GM12865 (cell line): ENCODE data around the gene ARL13B.
A peak's percentile ranks its signal among the peaks of the same experiment; 100 is the strongest.
"Not testable (repeated sequence)": the region's sequence is repeated elsewhere in the genome, so short reads cannot be mapped to it uniquely, and the experiment has no call there.

Experiments
- DNase-seq: peaks from one replicate; pipeline ENCODE4 v3.0.0; 2010; ENCODE audit warnings: low read depth
- H3K4me3 ChIP-seq: 2 replicates; pipeline ENCODE4 v1.5.1; 2011; ENCODE audit warnings: mild to moderate bottlenecking, low read depth, low read length, control low read depth
- TF ChIP-seq, protein P1 (sequence below): IDR thresholded peaks from 2 replicates; pipeline ENCODE4 v1.5.1; 2011; ENCODE audit warnings: low read length, control low read depth, low read depth, inconsistent platforms; ENCODE audit not compliant: insufficient read depth; ENCODE audit errors: missing control alignments

The ARL13B gene

DNA sequence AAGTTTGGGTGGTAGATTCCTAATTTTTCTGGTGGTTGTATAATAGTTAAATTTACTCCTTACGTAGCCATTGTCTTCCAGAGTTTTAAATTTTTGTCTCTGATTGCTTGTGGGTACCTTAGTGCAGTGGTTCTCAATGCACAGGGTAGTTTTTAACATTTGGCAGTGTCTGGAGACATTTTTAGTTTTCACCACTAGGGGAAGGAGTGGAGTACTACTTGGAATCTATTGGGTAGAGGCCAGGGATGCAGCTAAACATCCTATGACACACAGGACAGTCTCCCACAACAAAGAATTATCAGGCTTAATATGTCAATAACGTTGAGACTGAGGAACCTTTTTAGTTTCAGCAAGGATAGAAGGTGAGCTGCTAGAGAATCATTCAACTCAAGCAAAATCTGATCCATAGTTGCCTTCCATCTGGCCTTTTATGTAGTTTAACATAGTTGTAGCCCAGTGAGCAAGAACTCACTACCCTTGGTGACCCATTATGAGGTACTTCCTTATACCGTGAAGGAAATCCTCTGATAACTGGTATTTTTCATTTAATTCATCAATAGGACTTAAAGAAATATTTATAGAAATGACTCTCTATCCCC, 57.1 kb downstream of the ARL13B start:
- peak; percentile 26 for DNase-seq
- no peak overlapping the region for H3K4me3 ChIP-seq
- TF ChIP-seq, protein P1, sequence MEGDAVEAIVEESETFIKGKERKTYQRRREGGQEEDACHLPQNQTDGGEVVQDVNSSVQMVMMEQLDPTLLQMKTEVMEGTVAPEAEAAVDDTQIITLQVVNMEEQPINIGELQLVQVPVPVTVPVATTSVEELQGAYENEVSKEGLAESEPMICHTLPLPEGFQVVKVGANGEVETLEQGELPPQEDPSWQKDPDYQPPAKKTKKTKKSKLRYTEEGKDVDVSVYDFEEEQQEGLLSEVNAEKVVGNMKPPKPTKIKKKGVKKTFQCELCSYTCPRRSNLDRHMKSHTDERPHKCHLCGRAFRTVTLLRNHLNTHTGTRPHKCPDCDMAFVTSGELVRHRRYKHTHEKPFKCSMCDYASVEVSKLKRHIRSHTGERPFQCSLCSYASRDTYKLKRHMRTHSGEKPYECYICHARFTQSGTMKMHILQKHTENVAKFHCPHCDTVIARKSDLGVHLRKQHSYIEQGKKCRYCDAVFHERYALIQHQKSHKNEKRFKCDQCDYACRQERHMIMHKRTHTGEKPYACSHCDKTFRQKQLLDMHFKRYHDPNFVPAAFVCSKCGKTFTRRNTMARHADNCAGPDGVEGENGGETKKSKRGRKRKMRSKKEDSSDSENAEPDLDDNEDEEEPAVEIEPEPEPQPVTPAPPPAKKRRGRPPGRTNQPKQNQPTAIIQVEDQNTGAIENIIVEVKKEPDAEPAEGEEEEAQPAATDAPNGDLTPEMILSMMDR = peak; percentile 55

DNA sequence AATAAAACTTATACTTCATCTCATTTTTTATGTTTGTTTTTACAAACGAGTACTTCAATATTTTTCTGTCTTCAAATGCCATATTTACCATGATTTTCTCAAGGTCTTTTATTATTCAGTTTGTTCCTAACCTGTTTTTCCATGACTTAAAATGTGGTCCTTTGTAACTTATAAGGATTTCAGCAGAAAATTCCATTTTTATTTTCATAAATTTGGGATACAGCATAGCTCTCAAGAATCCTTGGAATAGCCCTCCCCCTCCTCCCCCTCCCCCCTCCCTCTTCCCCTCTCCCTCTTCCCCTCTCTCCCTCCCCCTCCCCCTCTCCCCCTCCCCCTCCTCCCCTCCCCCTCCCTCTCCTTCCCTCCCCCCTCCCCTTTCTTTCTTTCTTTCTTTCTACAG, 63.3 kb downstream of the ARL13B start:
- DNase-seq = no peak
- H3K4me3 ChIP-seq = no peak overlapping the region
- TF ChIP-seq, protein P1 = no peak

DNA sequence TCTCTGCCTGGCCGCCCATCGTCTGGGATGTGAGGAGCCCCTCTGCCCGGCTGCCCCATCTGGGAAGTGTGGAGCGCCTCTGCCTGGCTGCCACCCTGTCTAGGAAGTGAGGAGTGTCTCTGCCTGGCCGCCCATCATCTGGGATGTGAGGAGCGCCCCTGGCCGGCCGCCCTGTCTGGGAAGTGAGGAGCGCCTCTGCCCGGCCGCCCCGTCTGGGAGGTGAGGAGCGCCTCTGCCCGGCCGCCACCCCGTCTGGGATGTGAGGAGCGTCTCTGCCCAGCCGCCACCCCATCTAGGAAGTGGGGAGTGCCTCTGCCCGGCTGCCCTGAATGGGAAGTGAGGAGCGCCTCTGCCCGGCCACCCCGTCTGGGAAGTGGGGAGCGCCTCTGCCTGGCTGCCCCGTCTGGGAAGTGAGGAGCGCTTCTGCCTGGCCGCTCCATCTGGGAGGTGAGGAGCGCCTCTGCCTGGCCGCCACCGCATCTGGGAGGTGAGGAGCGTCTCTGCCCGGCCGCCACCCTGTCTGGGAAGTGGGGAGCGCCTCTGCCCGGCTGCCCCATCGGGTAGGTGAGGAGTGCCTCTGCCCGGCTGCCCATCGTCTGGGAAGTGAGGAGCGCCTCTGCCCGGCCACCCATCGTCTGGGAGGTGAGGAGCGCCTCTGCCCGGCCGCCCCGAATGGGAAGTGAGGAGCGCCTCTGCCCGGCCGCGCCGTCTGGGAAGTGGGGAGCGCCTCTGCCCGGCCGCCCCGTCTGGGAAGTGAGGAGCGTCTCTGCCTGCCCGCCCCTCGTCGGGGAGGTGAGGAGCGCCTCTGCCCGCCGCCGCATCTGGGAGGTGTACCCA, 64.4 kb downstream of the ARL13B start:
- not testable (repeated sequence) for H3K4me3 ChIP-seq, DNase-seq

DNA sequence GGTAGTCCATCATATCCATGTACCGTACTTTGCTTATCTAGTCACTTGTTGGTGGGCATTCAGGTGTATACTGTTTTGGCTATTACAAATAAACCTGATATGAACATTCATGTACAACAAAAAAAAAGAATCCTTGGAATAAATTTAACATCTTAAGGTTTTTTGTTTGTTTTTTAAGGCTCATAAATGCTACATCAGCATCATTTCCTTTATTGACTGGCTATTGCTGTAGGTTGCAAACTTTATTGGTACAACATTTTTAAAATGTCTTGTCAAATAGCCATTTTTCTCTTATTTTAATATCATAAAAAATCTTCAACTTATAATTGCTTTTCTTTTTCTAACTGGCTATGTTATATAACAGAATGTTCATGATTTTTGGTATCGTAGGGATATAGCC, 66.6 kb downstream of the ARL13B start:
- no peak overlapping the region for H3K4me3 ChIP-seq
- TF ChIP-seq, protein P1 = no peak
- DNase-seq = no peak

DNA sequence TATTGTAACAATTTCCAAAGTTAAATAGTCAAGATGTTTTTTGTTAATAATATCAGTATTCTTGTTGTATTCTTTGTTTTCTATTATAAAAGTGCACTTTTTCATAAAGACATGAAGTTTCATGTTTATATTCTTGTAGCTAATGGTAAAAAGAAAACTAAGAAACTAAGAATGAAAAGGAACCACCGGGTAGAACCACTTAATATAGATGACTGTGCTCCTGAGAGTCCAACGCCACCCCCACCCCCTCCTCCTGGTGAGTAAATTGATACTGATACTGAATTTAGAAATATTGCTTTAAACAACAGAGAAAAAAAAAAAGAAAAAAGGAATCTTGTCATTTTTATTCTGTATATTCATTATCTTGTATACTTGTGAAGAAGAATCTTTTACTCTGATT, 69.3 kb downstream of the ARL13B start:
- peak; percentile 9 for DNase-seq
- TF ChIP-seq, protein P1 = no peak
- H3K4me3 ChIP-seq = no peak overlapping the region

DNA sequence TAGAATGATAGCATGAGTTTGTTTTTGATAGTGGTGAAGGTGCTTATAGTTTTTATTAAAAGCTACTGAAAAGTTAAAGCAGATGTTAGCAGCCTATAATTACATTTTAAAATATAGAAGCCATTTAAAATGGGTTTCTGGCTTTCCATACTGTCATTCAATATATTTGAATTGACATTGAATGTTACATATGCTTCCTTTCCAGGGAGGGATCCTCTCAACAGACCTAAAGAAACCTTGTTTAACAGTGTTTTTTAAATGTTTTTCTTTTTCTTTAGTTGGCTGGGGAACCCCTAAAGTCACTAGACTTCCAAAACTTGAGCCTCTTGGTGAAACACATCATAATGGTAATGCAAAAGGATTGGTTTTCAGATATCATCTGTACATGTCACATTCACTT, 70.6 kb downstream of the ARL13B start:
- no peak overlapping the region for H3K4me3 ChIP-seq
- TF ChIP-seq, protein P1 = no peak
- DNase-seq = no peak

DNA sequence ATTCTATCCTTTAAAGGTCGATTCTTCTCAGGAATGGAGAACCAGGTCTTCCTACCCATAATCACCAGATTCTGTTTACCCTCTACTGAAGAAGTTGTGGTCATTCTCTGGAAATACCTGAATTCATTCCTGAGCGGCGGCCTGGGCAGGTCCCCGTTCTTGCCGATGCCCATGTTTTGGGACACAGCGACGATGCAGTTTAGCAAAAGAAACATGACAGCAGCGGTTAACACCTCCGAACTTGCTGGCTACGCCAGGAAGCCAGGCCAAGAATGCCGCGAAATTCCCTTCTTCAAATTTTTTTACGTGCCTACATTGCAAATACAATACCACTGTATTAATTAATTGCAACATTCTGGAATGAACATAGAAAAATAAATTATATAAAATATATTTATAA, 81.3 kb downstream of the ARL13B start:
- TF ChIP-seq, protein P1 = no peak
- H3K4me3 ChIP-seq = no peak overlapping the region
- no peak for DNase-seq
